GM18519 (cell line): ENCODE data around the gene FIGNL1.
"Not testable (repeated sequence)": the region's sequence is repeated elsewhere in the genome, so short reads cannot be mapped to it uniquely, and the experiment has no call there.

Experiments used
- ATAC-seq: cut with Tn5 transposase; IDR thresholded peaks from one replicate; pipeline ENCODE4 v1.9.1; 2021; ENCODE audit warnings: mild to moderate bottlenecking, moderate library complexity; ENCODE audit not compliant: unreplicated experiment, low FRiP score

FIGNL1 gene

GRCh38 chr7:50473531-50473930, 23.4 kb upstream of the FIGNL1 start:
- ATAC-seq: no peak

GRCh38 chr7:50472427-50472826, 22.3 kb upstream of the FIGNL1 start:
- ATAC-seq: no peak

- no peak for ATAC-seq
These were observed 21.8 kb upstream of the FIGNL1 start for GRCh38 chr7:50471970-50472369.

DNA sequence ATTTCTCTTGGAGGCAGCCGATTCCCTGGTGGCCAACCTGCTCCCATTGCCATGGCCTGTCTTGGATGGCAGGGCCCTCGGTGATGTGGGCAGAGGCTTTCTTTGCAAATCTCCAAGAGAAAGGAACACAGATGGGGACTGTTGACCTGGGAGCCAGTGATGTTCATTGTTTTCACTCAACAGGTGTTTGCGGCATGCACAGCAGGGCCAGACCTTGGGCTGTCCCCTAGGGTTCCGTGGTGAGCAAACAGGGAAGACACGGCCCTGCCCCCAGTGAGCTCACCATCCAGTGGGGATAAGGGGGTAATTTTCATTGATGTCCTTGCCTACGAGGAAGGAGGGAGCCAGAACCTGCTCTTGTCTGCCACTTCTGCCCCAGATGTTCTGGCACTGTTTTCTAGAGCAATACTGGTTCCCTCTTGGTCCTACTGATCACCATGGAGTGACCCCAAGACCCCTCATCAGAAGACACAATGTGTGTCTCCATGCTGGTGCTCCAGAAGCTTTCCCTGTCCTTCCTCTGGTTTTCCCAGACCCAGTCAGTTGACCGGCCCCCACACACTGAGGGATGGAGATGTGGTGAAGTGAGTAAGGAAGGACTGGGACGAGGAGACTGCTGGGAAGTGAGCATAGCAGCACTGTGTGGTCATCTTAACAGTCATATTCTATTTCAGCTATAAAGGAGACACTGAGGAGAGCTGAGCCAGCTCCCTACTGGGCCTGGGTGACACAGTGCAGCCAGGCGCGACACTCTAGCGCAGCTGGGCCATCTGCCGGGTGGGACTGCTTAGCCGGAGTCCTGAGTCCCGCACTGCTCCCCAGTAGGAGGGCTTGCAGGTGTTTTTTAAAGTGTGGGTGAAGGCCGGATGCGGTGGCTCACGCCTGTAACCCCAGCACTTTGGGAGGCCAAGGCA, 20.4 kb upstream of the FIGNL1 start:
- no peak for ATAC-seq

DNA sequence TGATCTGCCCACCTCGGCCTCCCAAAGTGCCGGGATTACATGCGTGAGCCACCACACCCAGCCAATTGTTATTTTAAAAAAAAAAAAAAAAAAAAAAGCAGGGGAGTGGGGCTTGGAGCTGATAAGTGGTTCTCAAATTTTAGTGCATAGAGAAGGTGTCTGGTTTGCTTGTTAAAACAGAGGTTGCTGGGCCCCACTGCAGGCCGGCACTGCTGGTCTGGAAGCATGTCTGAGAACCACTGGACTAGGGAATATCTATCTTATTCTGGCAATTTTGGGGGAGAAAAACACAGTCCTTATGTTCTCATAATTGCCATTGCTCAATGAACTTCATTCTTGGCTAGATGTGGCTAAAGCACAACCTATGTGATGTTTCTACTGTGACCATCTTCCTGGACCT, 19.0 kb upstream of the FIGNL1 start:
- ATAC-seq: no peak

DNA sequence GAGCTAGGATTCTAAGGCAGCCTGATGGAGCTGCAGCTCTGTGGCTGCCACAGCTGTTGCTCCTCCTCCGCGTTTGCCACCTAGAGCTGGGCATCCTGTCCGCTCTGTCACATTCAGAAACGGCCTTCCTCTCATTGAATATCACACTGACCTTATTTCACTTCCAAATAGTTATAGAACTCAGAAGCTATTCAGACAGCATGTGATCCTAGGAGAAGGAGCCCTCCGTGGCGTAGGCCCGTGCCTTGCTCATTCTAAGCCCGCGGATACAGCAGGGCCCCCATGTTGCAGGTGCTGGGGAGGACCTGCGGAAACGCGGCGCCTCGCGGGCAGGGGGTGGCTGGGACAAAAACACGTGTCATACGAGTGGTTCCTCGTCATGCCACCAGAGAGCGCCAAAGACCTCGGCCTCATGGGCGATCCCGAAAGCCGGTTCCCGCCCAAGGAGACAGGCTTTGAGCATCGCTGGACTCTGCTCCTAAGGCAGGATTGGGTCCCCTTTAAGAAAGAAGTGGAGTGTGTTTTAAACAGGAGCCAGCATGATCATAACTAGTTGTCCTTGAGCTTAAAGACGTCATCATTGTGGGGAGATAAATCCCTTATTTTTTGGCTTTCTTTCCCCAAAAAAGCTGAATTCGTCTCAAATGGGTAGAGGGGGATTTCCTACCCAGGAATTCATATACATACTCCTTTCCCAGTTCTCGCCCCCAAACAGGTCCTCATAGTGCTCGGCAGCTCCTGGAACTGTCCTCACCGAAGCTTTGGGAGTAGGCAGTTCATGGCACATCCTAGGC, 17.9 kb upstream of the FIGNL1 start:
- peak; percentile 85 for ATAC-seq

GRCh38 chr7:50466815-50467585, 16.9 kb upstream of the FIGNL1 start:
- ATAC-seq: no peak

- ATAC-seq: no peak
These were observed 12.9 kb upstream of the FIGNL1 start for GRCh38 chr7:50463035-50463434.

- ATAC-seq: no peak
These were observed 12.2 kb upstream of the FIGNL1 start for GRCh38 chr7:50462361-50462760.

DNA sequence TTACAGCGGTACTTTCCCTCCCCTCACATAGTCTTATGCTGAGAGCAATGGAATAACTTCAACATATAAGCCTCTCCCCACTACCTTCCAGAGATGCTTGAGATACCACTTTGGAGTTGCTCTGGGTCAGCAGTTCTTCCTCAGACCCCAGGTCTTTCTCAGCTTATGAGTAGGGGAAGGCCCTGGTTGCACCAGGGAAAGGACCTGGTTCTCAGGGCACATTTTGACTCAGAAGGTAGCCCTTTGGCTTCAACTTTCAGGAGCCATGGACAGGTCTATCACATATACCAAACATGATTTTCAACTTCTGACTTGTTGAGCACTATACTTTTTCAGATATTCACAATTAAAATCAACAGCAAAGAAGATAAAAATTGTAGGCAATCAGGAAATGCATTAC, 11.5 kb upstream of the FIGNL1 start:
- ATAC-seq: no peak

DNA sequence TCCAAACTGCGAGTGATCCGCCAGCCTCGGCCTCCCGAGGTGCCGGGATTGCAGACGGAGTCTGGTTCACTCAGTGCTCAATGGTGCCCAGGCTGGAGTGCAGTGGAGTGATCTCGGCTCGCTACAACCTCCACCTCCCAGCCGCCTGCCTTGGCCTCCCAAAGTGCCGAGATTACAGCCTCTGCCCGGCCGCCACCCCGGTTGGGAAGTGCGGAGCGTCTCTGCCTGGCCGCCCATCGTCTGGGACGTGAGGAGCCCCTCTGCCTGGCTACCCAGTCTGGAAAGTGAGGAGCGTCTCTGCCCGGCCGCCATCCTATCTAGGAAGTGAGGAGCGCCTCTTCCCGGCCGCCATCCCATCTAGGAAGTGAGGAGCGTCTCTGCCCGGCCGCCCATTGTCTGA, 9.0 kb upstream of the FIGNL1 start:
- ATAC-seq: not testable (repeated sequence)

DNA sequence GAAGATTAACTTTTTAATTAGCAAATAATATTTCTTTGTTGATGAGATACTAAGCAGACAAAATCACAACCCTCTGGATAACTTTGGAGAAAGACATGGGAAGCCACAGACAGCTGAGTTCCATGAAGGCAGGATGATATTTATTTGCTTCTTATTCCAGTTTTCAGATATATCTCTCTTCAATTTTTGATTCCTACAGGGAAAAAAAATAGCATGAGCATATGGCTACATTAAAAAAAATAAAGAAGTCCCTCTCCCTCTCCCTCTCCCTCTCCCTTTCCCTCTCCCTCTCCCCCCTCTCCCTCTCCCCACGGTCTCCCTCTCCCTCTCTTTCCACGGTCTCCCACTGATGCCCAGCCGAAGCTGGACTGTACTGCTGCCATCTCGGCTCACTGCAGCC, 8.5 kb upstream of the FIGNL1 start:
- not testable (repeated sequence) for ATAC-seq

- no peak for ATAC-seq
These were observed 6.4 kb upstream of the FIGNL1 start for GRCh38 chr7:50456371-50457123.

GRCh38 chr7:50455658-50456057, 5.5 kb upstream of the FIGNL1 start:
- no peak for ATAC-seq

DNA sequence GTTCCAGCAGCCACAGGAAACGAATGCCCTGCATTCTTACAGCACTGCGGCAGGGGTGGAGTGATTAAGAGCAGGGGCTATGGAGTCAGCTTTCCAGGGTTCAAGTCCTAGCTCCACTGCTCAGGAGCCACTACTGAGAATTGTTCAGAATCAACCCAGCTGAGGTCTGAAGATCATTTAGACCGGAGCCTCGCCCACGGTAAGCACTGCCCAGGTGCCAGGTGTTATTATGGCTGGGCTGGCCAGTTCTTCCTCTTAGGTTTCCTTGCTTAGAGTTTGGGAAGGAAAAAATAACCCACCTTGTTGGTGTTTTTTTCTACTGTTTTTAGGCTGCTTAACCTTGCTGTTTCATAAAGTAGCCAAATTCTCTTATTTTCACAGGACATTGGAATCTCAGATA, 4.8 kb upstream of the FIGNL1 start:
- ATAC-seq: no peak

DNA sequence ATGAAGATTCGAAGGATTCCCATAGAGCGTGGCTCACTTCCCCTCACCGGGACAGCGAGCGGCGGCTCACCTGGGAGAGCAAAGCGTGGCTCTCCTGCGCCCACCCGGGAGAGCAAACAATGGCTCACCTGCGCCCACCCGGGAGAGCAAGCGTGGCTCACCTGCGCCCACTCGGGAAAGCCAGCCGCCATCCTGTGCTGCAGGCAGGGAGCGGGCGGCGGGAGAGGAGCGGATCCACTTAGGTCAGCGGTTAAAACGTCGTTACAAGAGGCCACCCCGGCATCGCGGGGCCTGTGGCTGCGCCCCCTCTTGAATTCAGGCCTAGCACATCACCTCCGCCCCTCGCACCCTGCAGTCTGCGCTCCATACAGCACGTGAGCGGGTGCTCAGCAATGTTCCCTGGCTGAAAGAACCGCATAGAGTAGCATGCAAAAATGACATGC, 461 bp upstream of the FIGNL1 start:
- ATAC-seq: peak; percentile 12

GRCh38 chr7:50449501-50449880, 659 bp downstream of the FIGNL1 start:
- ATAC-seq: no peak

DNA sequence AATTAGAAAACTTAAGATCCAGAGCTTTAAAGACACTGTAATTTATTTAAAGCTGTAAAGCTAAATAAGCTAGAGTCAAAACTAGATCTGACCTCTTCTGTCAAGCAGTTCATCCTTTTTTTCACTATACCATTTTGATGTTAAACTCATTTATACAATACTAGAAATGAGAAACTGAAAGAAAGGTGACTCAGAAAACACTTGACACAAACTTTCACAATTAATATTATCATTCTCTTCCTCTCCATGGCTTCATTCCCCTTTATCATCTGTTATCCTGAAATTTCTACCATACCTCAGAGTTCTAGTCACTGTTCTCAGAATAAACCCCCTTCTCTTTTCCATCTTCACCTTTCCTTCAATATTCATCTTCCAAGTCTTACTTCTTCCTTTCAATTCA, 1.3 kb downstream of the FIGNL1 start:
- peak; percentile 43 for ATAC-seq

DNA sequence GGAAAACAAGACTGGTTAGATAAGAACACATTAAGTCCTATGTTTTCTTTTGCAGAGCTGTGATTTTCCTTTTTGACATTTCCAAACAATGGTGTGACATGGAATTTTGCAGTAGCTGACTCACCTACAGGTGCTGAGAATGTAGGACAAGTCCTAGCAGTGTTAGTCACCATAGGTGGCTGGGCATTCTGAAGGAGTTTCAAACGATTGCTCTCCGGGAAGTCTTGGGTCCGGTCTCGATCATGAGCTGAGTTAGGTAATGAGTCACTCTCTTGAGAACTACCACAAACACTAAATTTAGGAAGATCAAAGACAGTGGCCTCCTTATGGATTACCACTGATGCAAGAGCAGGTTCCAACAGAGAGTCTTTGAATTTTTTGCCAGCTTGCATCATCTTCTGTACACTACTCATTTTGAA, 3.6 kb downstream of the FIGNL1 start:
- no peak for ATAC-seq

DNA sequence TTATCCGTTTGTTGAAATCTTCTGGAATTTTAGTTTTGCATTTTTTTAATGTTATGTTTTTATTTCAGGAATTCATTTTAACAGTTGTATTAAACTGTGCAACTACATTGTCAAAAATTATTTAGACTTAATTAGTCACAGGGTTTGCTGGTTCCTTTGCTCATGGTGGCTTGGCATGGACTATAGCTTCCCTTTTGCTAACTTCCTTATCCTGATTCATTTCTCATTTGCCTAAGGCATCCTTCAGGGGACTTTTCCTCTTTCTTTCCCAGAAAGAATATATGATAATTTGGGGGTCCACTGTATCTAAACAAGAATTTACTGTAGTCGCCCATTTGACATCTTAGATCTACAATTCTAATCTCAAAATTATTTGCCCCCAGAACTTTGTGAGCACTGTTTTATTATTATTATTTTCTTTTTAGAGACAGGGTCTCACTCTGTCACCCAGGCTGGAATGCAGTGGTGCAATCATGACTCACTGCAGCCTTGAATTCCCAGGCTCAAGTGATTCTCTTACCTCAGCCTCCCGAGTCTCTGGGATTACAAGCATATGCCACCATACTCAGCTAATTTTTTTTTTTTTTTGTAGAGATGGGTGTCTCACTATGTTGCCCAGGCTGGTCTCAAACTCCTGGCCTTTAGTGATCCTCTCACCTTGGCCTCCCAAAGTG, 13.9 kb downstream of the FIGNL1 start:
- ATAC-seq: no peak
